Dermis blood vessel endothelial cell (primary cell): ENCODE measurements around the gene DPPA4. TPM values are rescaled to one million over a fixed set of nuclear protein-coding genes. Genes with fewer than 3 reads are reported as not detected.

Experiments used
- DNase-seq: peaks from one replicate; pipeline ENCODE4 v3.0.0; 2010
- total RNA-seq: library from RNA; depleted of rRNA; stranded (reverse); fragments of >200 nt; gene quantifications from 2 replicates; pipeline ENCODE4 v1.2.3, GENCODE V29; 2014

DPPA4 gene
- total RNA-seq, 1 donor from 2014 or later, result not detected

GRCh38 chr3:109338322-109338721, 976 bp upstream of the DPPA4 start:
- no peak for DNase-seq

DNA sequence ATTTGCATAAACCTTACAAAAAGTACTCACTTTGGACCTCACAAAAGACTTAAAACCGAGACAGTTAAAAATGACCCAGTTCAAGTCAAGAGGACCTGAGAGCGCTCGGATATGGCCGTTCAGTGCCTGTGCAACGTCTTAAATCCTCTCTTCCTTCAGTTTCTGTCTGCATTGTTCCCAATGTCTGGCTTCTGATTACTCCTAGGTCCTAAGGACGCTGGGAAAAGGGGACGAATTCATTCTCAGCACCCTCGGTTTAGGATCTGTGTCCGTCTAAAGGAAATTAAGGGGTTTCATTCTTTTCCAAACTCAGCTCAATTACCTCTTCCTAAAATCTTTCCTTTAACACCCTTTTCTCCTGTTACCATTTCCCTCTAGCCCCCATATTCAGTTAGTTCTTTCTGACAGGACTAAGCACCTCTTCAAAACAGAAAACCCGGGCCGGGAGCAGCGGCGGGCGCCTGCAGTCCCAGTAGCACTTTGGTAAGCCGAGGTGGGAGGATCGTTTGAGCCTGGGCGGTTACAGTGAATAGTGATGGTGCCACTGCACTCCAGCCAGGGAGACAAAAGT, 970 bp downstream of the DPPA4 start:
- DNase-seq, result no peak

- DNase-seq, result no peak
Measured at GRCh38 chr3:109334572-109334971, 2.8 kb downstream of the DPPA4 start.

GRCh38 chr3:109331692-109332091, 5.7 kb downstream of the DPPA4 start:
- DNase-seq, result no peak

- DNase-seq, result no peak
Measured at GRCh38 chr3:109330405-109330804, 6.9 kb downstream of the DPPA4 start.

- no peak for DNase-seq
Measured at GRCh38 chr3:109328202-109328601, 9.1 kb downstream of the DPPA4 start.

DNA sequence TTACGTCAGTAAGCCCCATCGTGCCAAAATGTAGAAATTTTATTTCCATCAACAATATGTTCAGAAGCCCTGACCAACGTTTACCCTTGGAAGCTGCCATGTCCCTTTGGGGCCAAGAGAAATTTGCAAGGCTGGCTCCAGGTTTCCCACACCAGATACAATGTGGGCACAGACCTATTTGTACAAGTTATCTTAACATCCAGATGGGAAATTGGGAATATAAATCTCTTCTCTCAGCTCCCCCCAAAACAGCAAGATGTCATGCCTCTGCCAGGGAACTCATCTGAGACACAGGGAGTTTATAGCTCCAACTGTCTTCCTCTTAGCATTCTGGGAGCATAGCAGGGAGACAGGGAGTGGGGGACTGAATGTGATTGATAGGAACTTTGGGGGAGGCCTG, 11.7 kb downstream of the DPPA4 start:
- DNase-seq, result no peak

DNA sequence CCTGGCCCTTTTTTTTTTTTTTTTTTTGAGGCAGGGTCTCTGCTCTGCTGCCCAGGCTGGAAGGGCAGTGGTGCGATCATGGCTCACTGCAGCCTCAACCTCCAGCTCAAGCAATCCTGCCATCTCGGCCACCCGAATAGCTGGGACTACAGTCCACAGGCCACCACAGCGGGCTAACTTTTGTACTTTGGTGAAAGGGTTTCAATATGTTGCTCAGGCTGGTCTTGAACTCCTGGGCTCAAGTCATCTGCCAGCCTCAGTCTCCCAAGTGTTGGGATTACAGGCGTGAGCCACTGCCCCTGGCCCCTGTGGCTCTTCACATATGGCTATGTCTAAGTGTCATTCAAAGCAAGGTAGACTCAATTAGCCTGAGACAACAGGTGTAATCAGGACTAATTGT, 12.2 kb downstream of the DPPA4 start:
- no peak for DNase-seq

DNA sequence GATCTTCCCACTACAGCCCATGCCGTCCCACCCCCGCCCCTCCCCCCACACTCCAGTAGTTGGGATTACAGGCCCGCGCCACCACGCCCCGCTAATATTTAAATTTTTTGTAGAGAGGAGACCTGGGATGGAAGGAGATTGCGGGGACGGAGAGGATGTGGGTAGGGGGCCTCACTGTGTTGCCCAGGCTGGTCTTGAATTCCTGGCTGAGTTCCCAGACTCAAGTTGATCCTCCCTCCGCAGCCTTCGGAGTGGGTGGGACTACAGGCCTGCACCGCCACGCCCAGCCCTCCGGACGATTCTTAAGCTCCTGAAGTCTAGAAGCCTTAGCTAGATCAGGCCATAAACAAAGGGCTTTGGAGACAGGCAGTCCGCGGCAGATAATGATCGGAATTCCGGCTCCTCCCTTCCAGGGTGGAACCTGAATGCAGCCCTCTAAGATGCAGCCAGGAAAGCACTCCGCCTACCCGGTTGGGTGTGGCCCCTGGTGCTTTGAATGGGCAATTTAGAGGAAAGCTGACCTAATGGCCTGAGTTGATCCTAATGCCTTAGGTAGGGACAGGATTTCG, 21.1 kb downstream of the DPPA4 start, which contains the start of gene DPPA2:
TSS of gene DPPA2 (minus strand) at position 356 of the 569 bp plus-strand sequence. CDS start 1,975 bp downstream, outside the sequence.
- DNase-seq, result no peak

DNA sequence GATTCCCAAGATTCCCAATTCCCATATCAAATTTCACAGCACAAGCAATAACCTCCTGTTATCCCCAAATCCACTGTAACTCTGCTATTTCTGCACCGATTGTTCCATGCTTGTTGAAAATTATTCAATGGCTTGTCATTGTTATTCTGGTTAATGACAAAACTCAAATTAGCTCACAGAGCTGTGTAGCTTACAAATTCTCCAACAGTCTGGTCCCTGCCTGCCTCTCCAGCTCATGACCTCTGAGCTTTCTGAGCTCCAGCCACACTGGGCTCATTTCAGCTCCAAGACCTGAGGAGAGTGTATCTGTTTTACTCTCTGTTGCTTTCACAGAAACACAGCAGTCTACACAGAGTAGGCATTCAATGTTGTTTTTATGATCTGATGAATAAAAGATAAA, 24.3 kb downstream of the DPPA4 start:
- DNase-seq, result no peak

GRCh38 chr3:109297496-109297895, 39.9 kb downstream of the DPPA4 start:
- DNase-seq, result no peak

GRCh38 chr3:109284071-109284470, 53.3 kb downstream of the DPPA4 start:
- no peak for DNase-seq

DNA sequence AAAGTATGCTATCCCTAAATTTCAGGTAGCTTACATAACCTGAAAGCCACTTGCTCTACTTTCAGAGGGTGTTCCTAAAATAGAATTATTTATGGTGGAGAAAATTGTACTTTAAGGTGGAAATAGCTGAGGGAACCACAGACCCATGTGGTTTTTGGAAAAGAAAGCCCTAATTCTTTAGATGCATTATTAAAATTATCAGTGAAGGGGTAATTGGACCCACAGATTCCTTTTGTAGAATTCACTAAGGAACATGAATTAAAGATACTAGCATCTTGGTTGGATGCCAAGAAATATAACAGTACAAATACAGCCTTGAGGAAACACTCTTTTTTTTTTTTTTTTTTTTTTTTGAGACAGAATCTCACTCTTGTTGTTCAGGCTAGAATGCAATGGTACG, 58.8 kb downstream of the DPPA4 start:
- no peak for DNase-seq

DNA sequence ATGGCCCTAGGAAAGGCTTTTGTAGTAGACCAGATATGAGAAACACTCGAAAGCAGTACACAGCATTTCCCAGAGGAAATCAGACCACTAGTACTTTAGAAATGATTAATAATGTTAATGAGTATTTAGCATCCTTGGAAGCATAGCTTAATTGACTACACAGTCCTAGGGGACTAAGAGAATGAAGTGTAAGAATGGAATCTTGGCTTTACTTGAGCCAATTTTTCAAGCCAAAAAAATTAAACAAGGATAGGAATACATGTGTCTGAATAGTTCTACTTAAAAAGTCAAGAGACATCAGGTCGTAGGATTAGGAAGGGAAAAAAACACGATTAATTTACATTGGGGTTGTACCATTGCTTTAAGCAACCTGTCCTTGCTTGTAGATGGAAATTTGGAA, 59.2 kb downstream of the DPPA4 start:
- DNase-seq, result no peak

Other genes with a start within 250 kb of the DPPA4 start
- not detected in 2 replicates for gene MORC1, start 219.4 kb downstream of the DPPA4 start, total RNA-seq
- not detected in 2 replicates for gene C3orf85, start 200.8 kb downstream of the DPPA4 start, total RNA-seq
- gene DPPA2, start 21.0 kb downstream of the DPPA4 start, total RNA-seq, result not detected in 2 replicates